GM12878 (cell line): ENCODE data around the gene FPR1. TPM values are rescaled to one million over a fixed set of nuclear protein-coding genes. Genes with fewer than 3 reads are reported as not detected.

Experiments
- ATAC-seq: fragments of 200-7000 bp; cut with Tn5 transposase; 3 replicates; pipeline ENCODE4 v1.9.1; 2020; ENCODE audit warnings: mild to moderate bottlenecking, moderate library complexity
- BruUV-seq: library from RNA; stranded (reverse); fragments of 400-500 nt; replicated peaks from 2 replicates; lab custom pipeline; 2021; lab: Mats Ljungman, UMichigan
- CTCF ChIA-PET: fragments of 300-600 bp; sonication (Branson Sonifier 250); formaldehyde crosslinking; extraction: SDS; loops from one replicate; lab custom pipeline; 2021; ENCODE audit warnings: inconsistent platforms; lab: Yijun Ruan, JAX
- POLR2A ChIA-PET: fragments of 350-600 bp; formaldehyde crosslinking; extraction: SDS; loops from one replicate; lab custom pipeline; 2021; ENCODE audit warnings: inconsistent platforms; lab: Charles Lee
- RAD21 ChIA-PET: fragments of 300-600 bp; sonication (Branson Sonifier 250); formaldehyde crosslinking; loops from one replicate; lab custom pipeline; 2023; ENCODE audit warnings: antibody characterized with exemption; ENCODE audit not compliant: unreplicated experiment; lab: Charles Lee
- SMC1A ChIA-PET: fragments of 300-600 bp; sonication (Branson Sonifier 250); formaldehyde crosslinking; loops from one replicate; lab custom pipeline; 2023; ENCODE audit not compliant: unreplicated experiment, uncharacterized antibody; lab: Charles Lee
- DNase-seq: peaks from one replicate; pipeline ENCODE4 v3.0.0-alpha.2; 2011; ENCODE audit warnings: low read depth, low spot score
- FAIRE-seq: peaks from 3 replicates; lab custom pipeline; 2011; peaks lifted over from hg19 to GRCh38; lab: Jason Lieb, UNC
- H2AFZ ChIP-seq: 2 replicates; pipeline ENCODE4 v1.6.0; 2011; ENCODE audit warnings: low read depth, low read length, control low read depth; ENCODE audit not compliant: control insufficient read depth
- H3K27ac ChIP-seq: 2 replicates; pipeline ENCODE4 v1.5.1; 2011; ENCODE audit warnings: control low read depth; ENCODE audit not compliant: control insufficient read depth, insufficient read depth
- H3K27me3 ChIP-seq, 2 experiments: replicated peaks in 1 of 2; 2 replicates each; pipeline versions ENCODE4 v1.6.0 to v1.6.1; 2011; ENCODE audit warnings: low read length in 1 of 2; ENCODE audit not compliant: control insufficient read depth in 2 of 2, insufficient read depth in 2 of 2
- H3K36me3 ChIP-seq, 2 experiments: 2 replicates each; pipeline ENCODE4 v1.5.1; 2011; ENCODE audit warnings: low read length in 1 of 2; ENCODE audit not compliant: control insufficient read depth in 2 of 2, insufficient read depth in 2 of 2
- H3K4me1 ChIP-seq: 2 replicates; pipeline ENCODE4 v1.6.1; 2011; ENCODE audit warnings: mild to moderate bottlenecking, low read length, moderate library complexity, mixed read lengths; ENCODE audit not compliant: control insufficient read depth, insufficient read depth
- H3K4me2 ChIP-seq: 2 replicates; pipeline ENCODE4 v1.6.0; 2011; ENCODE audit warnings: control low read depth; ENCODE audit not compliant: control insufficient read depth, insufficient read depth
- H3K4me3 ChIP-seq: fragments of 200-600 bp; sonication (generic); 2 replicates; pipeline ENCODE4 v1.5.1; 2016
- H3K79me2 ChIP-seq: 2 replicates; pipeline ENCODE4 v1.6.0; 2011; ENCODE audit warnings: low read length; ENCODE audit not compliant: control insufficient read depth, insufficient read depth
- H3K9ac ChIP-seq: 2 replicates; pipeline ENCODE4 v1.8.0; 2011; ENCODE audit warnings: low read length, control low read depth, mixed read lengths; ENCODE audit not compliant: control insufficient read depth, insufficient read depth
- H3K9me3 ChIP-seq: replicated peaks from 3 replicates; pipeline ENCODE4 v1.5.1; 2011; ENCODE audit warnings: mild to moderate bottlenecking, low read length; ENCODE audit not compliant: control insufficient read depth, insufficient read depth
- H4K20me1 ChIP-seq: 2 replicates; pipeline ENCODE4 v1.6.0; 2011; ENCODE audit not compliant: control insufficient read depth, insufficient read depth
- BCL11A ChIP-seq: IDR thresholded peaks from 2 replicates; pipeline ENCODE4 v1.6.1; 2011; ENCODE audit warnings: low read depth, low read length
- CHD2 ChIP-seq: IDR thresholded peaks from 2 replicates; pipeline ENCODE4 v1.6.1; 2011; ENCODE audit warnings: low read depth, low read length, improper control_type of control experiment, borderline replicate concordance
- E2F8 ChIP-seq: fragments of 450-650 bp; IDR thresholded peaks from 2 replicates; pipeline ENCODE4 v1.6.1; 2018; ENCODE audit warnings: mild to moderate bottlenecking, low read depth, moderate library complexity; ENCODE audit not compliant: partially characterized antibody
- MEF2A ChIP-seq: IDR thresholded peaks from 2 replicates; pipeline ENCODE4 v1.6.1; 2011; ENCODE audit warnings: low read depth, mild to moderate bottlenecking, low read length, moderate library complexity; ENCODE audit not compliant: insufficient read depth
- MLLT1 ChIP-seq: fragments of 450-650 bp; IDR thresholded peaks from 2 replicates; pipeline ENCODE4 v1.6.1; 2016; ENCODE audit warnings: mild to moderate bottlenecking
- SUPT20H ChIP-seq: IDR thresholded peaks from 2 replicates; pipeline ENCODE4 v1.6.1; 2011; ENCODE audit warnings: low read depth, mild to moderate bottlenecking, low read length, moderate library complexity, borderline replicate concordance; ENCODE audit not compliant: control insufficient read depth
- SUZ12 ChIP-seq: fragments of 200-600 bp; sonication (generic); IDR thresholded peaks from one replicate; pipeline ENCODE4 v1.6.1; 2018; ENCODE audit warnings: antibody characterized with exemption, mild to moderate bottlenecking; ENCODE audit not compliant: unreplicated experiment
- WRNIP1 ChIP-seq: IDR thresholded peaks from 2 replicates; pipeline ENCODE4 v1.6.1; 2011; ENCODE audit warnings: low read depth, low read length, improper control_type of control experiment, borderline replicate concordance
- ZBTB33 ChIP-seq: fragments of 450-650 bp; IDR thresholded peaks from 2 replicates; pipeline ENCODE4 v1.6.1; 2017; ENCODE audit warnings: mild to moderate bottlenecking
- ZNF24 ChIP-seq: fragments of 450-650 bp; IDR thresholded peaks from 2 replicates; pipeline ENCODE4 v1.6.1; 2017; ENCODE audit warnings: antibody characterized with exemption, mild to moderate bottlenecking
- WGBS: methylation state at CpG from one replicate; pipeline ENCODE4 v1.1.6; 2016; ENCODE audit warnings: low lambda C conversion rate; ENCODE audit not compliant: insufficient replicate concordance, insufficient coverage; ENCODE audit errors: missing lambda C conversion rate; 5-methylcytosine and 5-hydroxymethylcytosine counted together
- in situ Hi-C: fragments of 300-500 bp; cut with MboI; formaldehyde crosslinking; loops from 9 replicates; pipeline ENCODE4 v1.14.3; 2018; ENCODE audit warnings: mixed read lengths
- intact Hi-C: fragments of 100-400 bp; cut with micrococcal nuclease; formaldehyde crosslinking; loops from one replicate; pipeline ENCODE4 v1.14.2; 2022; ENCODE audit not compliant: unreplicated experiment
- polyA plus RNA-seq, 11 experiments: library from polyadenylated mRNA; depleted of rRNA in 4 of 11; unstranded in 6 of 11; stranded (reverse) in 5 of 11; fragments of >200 nt; fragmentation: Nextera tagmentation in 4 of 11; fragmentation: Illumina TruSeq in 1 of 11; extraction: Ambion mirVana in 4 of 11; extraction: Trizol in 1 of 11; gene quantifications; 1 replicate in 1 of 11; 2 replicates in 10 of 11; pipeline versions ENCODE4 v1.2.1 to v1.2.3, GENCODE V29; 2011 to 2016; ENCODE audit warnings: inconsistent platforms in 2 of 11, missing spikeins in 2 of 11, low read depth in 1 of 11
- total RNA-seq, 4 experiments: library from RNA; depleted of rRNA in 3 of 4; stranded (reverse); fragments of >200 nt in 3 of 4; fragmentation: Illumina TruSeq in 1 of 4; extraction: Trizol in 1 of 4; gene quantifications; 2 replicates each; pipeline versions ENCODE4 v1.2.1 to v1.2.3, GENCODE V29; 2013 to 2021
- TF ChIP-seq, protein P1 (sequence below): fragments of 150-350 bp; IDR thresholded peaks from 2 replicates; pipeline ENCODE4 v1.6.1; 2014; ENCODE audit warnings: mild to moderate bottlenecking, low read depth, low read length

Gene FPR1
- total and polyA plus RNA-seq, 10 of the 15 experiments (the other 5 are each of a cell fraction or from before 2014, with no cell fraction given) = not detected

- no peak for ATAC-seq
- ChIA-PET POLR2A (no interaction called here), CTCF (no interaction called here), RAD21 (no interaction called here), SMC1A (no interaction called here)
- Histone ChIP-seq H3K27me3 (no peaks in the 10 kb centered on the region), H2AFZ (no peak overlapping the region), H3K36me3 (no peaks in the 10 kb centered on the region), H3K79me2 (no peaks in the 10 kb centered on the region), H3K4me2 (no peak overlapping the region), H3K9me3 (peaks cover 1% of the 10 kb centered on the region; the same call in 1 of the 3 replicates), H3K4me1 (no peaks in the 10 kb centered on the region), H3K9ac (no peak overlapping the region), H3K4me3 (no peak overlapping the region), H4K20me1 (no peaks in the 10 kb centered on the region), H3K27ac (no peak overlapping the region)
- 66% methylated on average over 81 of the region's 83 CpGs for WGBS
- DNase-seq = no peak
- FAIRE-seq = no peak
- BruUV-seq = no TSS peak
- intact Hi-C loops (no loop called here), in situ Hi-C loops (no loop called here)
- TF ChIP-seq ZNF24 (no peak), BCL11A (no peak), CHD2 (no peak), WRNIP1 (no peak), MLLT1 (no peak), SUZ12 (no peak), E2F8 (no peak), ZBTB33 (no peak), MEF2A (no peak), SUPT20H (no peak)
- TF ChIP-seq, protein P1, sequence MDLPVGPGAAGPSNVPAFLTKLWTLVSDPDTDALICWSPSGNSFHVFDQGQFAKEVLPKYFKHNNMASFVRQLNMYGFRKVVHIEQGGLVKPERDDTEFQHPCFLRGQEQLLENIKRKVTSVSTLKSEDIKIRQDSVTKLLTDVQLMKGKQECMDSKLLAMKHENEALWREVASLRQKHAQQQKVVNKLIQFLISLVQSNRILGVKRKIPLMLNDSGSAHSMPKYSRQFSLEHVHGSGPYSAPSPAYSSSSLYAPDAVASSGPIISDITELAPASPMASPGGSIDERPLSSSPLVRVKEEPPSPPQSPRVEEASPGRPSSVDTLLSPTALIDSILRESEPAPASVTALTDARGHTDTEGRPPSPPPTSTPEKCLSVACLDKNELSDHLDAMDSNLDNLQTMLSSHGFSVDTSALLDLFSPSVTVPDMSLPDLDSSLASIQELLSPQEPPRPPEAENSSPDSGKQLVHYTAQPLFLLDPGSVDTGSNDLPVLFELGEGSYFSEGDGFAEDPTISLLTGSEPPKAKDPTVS = no peak
These were observed 32.3 kb downstream of the FPR1 start for GRCh38 chr19:51719251-51719988.
